ENCODE results near the gene EPPIN.
"Not testable (repeated sequence)": the region's sequence is repeated elsewhere in the genome, so short reads cannot be mapped to it uniquely, and the experiment has no call there.

EPPIN gene
- 0 to 0.62 (median 0.21) reads per million in 4 experiments for total RNA-seq

GRCh38 chr20:45547206-45547770 is at the start of gene EPPIN:
Gene EPPIN (minus strand): TSS chr20:45547401. CDS start chr20:45547357, 44 bp downstream.
- DNase-seq: no peak

DNA sequence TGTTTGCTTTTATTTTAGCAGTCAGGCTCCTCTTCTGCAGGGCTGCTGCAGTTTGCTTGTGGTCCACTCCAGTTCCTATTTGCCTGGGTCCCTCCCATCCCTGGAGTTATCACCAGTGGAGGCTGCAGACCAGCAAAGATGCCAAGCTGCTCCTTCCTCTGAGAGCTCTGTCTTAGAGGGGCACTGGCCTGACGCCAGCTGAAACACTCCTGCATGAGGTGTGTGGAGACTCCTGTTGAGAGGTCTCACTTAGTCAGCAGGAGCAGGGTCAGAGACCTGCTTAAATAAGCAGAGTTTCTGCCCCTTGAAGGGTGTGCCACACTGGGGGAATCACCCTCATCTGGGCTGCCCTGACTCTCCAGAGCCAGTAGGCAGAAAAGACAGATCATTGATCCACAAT is 48.0 kb upstream of the EPPIN start:
- no peak for DNase-seq

DNA sequence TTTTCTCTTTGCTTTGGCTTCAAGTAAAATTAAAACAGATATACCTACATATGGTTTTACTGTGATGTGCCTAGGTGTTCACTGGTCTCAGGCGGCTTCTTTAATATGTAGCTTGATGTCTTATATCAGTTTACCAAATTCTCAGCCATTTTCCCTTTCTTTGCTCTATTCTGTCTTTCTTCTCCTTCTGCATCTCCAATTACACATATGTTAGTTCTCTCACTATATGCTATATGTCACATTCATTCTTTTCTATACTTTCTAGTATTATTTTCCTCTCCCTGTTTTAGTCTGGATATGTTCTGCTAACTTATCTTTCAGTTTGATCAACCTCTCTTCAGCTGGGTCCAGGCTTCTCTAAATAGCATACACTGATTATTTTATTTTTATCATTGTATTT is 46.3 kb upstream of the EPPIN start:
- DNase-seq: no peak

- no peak for DNase-seq
Measured at GRCh38 chr20:45592574-45593189, 45.5 kb upstream of the EPPIN start.

DNA sequence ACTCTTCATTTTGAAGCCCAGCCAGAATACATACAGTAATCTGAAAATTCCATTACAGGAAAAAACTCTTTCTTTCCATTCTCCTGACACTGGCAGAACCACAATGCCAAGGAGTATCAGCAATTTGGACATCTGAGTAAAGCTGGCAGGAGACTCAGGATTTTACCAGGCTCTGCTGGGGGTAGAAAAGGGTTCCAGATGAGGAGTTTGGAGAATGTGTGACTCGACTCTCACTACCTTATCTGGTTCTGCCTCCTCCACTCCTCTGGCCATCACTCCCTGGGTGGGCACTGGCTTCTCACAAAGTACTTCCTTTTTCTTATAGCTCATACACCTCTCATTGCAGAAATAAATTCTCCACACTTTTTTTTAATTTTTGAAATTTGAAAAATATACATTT is 42.5 kb upstream of the EPPIN start:
- DNase-seq: no peak

DNA sequence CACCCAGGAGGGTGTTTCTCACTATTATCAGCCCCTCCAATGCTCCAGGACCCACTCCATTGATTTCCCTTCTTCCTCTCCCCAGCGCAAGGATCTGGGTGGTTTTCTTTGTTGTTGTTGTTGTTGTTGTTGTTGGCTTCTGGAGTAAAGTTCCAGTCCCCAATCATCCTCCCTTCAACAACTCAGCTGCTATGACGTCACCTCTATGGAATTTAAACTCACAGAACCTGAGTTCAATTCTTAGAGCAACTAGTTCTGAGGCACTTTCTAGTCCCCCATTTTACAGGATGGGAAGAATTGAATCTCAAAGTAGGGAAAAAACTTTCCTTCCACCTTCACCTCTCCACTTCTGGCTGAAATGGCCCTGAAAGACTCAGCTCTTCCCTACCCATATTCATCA is 41.6 kb upstream of the EPPIN start:
- DNase-seq: no peak

GRCh38 chr20:45585986-45586385 is 38.8 kb upstream of the EPPIN start:
- DNase-seq: not testable (repeated sequence)

GRCh38 chr20:45584294-45584693 is 37.1 kb upstream of the EPPIN start:
- not testable (repeated sequence) for DNase-seq

- no peak for DNase-seq
Measured at GRCh38 chr20:45583502-45583901, 36.3 kb upstream of the EPPIN start.

DNA sequence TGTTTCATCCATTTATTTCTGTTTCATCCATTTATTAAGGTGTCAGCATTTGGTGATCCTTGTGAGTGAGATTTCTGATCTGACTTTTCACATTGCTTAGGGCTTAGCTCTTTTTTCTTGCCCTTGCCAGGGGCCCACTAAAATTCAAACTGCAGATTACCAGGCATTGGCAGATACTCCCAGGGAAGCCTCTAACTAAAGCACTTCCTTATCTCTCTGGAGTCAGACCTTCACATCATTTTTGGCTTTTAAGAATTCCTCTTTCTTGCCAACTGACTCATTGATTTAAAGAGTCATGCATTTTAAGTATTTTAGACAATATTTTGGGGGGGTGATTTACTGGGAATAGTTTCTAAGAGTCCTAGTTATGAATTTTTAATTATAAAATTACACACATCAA is 34.5 kb upstream of the EPPIN start:
- no peak for DNase-seq

DNA sequence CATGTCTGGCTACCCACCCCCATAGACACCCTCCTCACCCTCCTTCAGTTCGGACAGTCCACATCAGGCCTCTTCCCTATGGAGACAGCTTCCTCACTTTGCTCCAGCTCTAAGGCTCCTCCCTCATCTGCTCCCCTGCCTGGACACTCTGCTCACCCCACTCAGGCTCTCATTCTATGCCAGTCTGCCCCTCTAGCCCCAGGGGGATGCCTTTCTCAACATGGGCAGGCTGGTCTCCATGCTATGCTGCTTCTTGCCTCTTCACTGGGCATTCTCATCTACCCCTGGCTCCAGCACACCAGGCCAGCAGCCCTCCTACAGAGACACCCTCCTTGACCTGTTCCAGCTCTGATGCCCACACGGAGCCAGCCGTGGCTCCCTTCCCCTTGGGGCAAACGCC is 32.0 kb upstream of the EPPIN start, which contains the start of gene WFDC8:
TSS of gene WFDC8 (minus strand) at position 101 of the 400 bp plus-strand sequence. CDS start at position 64, 37 bp downstream.
- no peak for DNase-seq

DNA sequence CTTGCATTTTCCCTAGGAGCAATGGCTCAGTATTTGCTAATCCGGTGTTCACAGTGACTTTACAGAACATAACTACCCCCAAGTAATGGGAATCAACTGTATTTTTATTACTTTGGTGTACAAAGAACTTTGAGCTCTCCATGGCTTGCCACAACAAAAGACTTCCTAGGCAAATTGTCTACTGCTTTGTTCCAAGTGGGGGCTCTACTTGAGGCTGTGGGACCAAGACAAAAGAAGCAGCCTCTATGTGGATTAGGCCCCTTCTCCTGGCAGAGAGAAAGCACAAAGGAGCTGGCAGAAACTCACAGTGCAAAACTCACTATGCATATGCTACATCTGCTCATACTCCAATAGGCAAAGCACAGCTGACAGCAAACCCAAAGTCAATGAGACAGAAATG is 31.0 kb upstream of the EPPIN start:
- no peak for DNase-seq

DNA sequence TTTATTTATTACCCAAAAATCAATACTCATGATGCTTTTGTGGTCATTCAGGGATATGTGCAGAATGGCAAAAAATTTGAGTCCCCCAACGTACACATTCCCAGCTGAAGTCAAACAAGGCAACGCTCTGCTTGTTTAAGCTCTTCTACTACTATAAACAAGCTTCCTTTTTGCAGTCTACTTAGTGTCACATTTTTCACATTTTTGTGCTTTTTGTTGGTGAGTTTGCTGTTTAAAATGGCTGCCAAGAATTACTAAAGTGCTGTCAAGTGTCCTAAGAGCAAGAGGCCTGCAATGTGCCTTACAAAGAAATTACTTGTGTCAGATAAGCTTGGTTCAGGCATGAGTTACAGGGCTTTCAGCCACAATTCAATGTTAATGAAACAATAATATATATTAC is 29.8 kb upstream of the EPPIN start:
- no peak for DNase-seq

DNA sequence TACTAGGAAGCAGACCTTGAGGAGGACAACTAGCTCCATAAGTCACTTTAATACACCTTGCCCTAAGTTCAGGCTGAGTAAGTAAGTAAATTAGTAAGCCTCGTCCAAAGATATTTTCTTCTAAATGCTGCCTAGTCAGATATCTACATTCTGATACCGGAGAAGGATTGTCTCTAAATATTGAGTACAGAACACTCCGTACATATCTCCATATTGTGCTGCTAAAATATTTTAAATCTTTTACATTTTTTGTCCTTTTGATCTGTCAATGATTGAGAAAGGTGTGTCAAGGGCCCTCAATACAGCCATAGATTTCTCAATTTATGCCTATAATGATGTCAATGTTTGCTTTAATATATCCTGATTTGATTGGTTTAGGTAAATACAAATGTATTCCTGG is 28.7 kb upstream of the EPPIN start:
- no peak for DNase-seq

GRCh38 chr20:45569650-45570049 is 22.4 kb upstream of the EPPIN start:
- DNase-seq: not testable (repeated sequence)

DNA sequence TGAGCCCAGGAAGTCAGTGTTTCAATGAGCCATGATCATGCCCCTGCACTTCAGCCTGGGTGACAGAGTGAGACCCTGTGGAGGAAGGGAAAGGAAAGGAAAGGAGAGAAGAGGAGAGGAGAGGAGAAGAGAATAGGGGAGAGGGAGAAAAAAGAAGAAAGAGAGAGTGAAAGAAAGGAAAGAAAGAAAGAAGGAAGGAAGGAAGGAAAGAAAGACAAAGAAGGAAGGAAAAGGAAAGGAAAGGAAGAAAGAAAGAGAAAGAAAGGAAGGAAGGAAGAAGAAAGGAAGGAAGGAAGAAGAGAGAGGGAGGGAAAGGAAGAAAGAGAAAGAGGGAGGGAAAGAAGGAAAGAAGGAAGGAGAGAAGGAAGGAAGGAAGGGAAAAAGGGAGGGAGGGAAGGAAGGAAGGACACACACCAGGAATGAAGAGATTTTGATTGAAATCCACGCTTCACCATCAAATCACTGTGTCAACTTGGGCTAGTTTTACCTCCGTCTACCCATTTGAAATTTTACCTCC is 17.6 kb upstream of the EPPIN start:
- no peak for DNase-seq

DNA sequence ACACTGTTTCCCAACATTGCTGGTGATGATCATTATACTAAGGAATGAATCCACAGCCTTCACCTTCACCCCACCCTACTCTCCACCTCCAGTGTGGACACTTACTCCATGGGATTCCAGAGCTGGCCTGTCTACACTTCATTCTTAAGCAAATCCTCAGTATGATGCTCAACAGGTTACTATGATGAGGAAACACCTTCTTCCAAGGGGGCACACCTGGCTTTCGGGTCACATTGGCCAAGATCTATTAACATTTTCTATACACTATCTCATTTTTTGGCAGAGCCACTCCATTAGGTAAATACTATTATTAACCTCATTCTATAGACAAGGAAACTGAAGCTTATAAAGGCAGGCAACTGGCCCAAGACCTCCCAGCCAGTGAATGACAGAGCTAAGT is 8.0 kb upstream of the EPPIN start:
- DNase-seq: no peak

- no peak for DNase-seq
Measured at GRCh38 chr20:45552456-45552855, 5.3 kb upstream of the EPPIN start.

DNA sequence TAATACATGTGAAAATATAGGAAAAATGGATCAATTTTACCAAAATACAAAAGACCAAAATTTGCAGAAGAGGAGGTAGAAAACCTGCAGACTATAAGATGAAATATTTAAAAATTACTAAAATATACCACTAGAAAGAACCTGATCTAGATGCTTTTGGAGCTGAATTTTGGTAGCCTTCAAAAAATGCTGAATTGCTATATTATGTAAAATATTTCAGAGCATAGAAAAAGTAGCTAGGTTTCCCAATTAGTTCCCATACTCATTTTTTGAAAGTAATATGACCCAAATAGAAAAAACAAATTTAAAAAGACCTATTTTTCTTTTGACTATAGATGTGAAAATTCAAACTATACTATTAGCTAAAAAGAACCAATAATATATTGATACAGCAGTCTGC is 3.6 kb upstream of the EPPIN start:
- DNase-seq: no peak

- no peak for DNase-seq
Measured at GRCh38 chr20:45548410-45548809, 1.2 kb upstream of the EPPIN start.

- no peak for DNase-seq
Measured at GRCh38 chr20:45545754-45546453, 1.3 kb downstream of the EPPIN start.

DNA sequence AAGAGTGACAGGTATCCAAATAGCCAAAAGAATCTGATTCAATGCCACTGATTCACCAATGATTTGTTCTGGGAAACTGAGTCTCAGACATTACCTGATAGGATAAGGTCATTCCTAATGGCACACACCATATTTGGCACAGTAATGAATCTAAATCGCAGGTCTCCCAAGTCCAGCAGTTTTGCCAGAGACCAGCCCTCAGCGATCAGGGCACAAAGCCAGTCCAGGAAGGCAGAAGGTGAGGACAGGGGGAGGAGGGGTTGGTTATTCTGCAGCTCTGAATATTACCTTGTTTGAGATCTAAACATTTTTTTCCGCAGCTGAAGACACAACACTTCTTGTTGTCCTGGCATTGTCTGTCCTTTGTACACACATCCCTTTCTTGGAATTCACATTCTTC is 1.9 kb downstream of the EPPIN start:
- no peak for DNase-seq

DNA sequence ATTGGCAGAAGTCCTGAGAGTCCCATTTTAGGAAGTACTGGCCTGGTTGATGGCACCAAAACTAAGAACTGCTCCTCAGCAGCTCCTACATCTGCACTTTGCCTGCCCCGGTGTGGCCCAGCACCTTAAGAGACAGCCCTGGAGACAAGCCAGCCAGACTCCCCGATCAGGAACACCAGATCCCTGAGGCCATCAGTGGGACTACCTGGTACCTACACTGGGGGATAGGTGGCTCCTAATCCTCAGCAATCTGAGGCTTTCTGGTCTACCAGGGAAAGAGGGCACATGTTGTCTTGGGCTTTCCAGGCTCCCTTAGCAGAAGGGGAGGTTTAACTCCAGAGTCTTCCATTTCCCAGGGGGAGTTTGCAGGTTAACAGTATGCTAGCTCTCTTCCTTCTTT is 7.8 kb downstream of the EPPIN start, which contains the start of gene WFDC6:
TSS of gene WFDC6 (minus strand) at position 101 of the 400 bp plus-strand sequence. CDS start at position 26, 75 bp downstream.
- DNase-seq: no peak
